Ovary (tissue), 9 donors: ENCODE measurements around the gene VASH2. TPM values are rescaled to one million over a fixed set of nuclear protein-coding genes. Genes with fewer than 3 reads are reported as not detected.
"Not testable (repeated sequence)": the region's sequence is repeated elsewhere in the genome, so short reads cannot be mapped to it uniquely, and the experiment has no call there.

Source experiments
- DNase-seq, 5 donors: peaks; one replicate each; pipeline ENCODE4 v3.0.0-alpha.2; 2019 to 2020
- H3K27ac ChIP-seq, 2 donors: fragments of 200-600 bp; one replicate each; pipeline versions ENCODE4 v1.5.1 to v1.8.0; 2019 to 2022
- H3K27me3 ChIP-seq: fragments of 200-600 bp; one replicate; pipeline ENCODE4 v1.8.0; 2022
- H3K36me3 ChIP-seq: fragments of 200-600 bp; sonication (generic); one replicate; pipeline ENCODE4 v1.5.1; 2019
- H3K4me1 ChIP-seq: one replicate; pipeline ENCODE4 v1.8.1; 2013; ENCODE audit warnings: mild to moderate bottlenecking, moderate library complexity; ENCODE audit not compliant: insufficient read depth
- H3K4me3 ChIP-seq: fragments of 200-600 bp; sonication (generic); one replicate; pipeline ENCODE4 v1.5.1; 2017
- H3K9me3 ChIP-seq, 2 donors: fragments of 200-600 bp in 1 of 2; sonication (generic) in 1 of 2; one replicate each; pipeline versions ENCODE4 v1.5.1 to v1.8.1; 2013 to 2019; ENCODE audit warnings: mild to moderate bottlenecking in 1 of 2, moderate library complexity in 1 of 2
- CTCF ChIP-seq, 3 donors: fragments of 450-650 bp in 2 of 3; fragments of 200-600 bp in 1 of 3; IDR thresholded peaks; one replicate each; pipeline versions ENCODE4 v1.5.1 to v1.8.0; 2016 to 2022; ENCODE audit warnings: antibody characterized with exemption in 3 of 3, mild to moderate bottlenecking in 1 of 3
- EP300 ChIP-seq: sonication (generic); formaldehyde crosslinking; IDR thresholded peaks from one replicate; pipeline ENCODE4 v1.6.1; 2017; ENCODE audit warnings: antibody characterized with exemption
- POLR2A ChIP-seq: fragments of 450-650 bp; IDR thresholded peaks from one replicate; pipeline ENCODE4 v1.6.1; 2017; ENCODE audit warnings: antibody characterized with exemption, mild to moderate bottlenecking, moderate library complexity
- WGBS, 3 donors: extraction: QIAGEN DNeasy Blood & Tissue Kit in 1 of 3; methylation state at CpG; one replicate each; pipeline versions ENCODE4 v1.1.5 to v1.1.7; 2013 to 2017; 5-methylcytosine and 5-hydroxymethylcytosine counted together
- intact Hi-C, 4 donors: fragments of 100-400 bp; cut with DNase I; formaldehyde crosslinking; loops; one replicate each; pipeline versions ENCODE4 v1.11.0 to v1.15.1; 2022 to 2023
- polyA plus RNA-seq, 2 donors: library from polyadenylated mRNA; stranded (reverse); fragments of 200-250 nt in 1 of 2; fragments of 350-450 nt in 1 of 2; fragmentation: Illumina TruSeq in 1 of 2; extraction: RNeasy Lipid Tissue Mini Kit (QIAGEN cat#74804) in 1 of 2; gene quantifications; one replicate each; pipeline ENCODE4 v1.2.3, GENCODE V29; 2013 to 2014
- total RNA-seq, 7 donors: library from RNA; depleted of rRNA in 2 of 7; stranded (reverse); fragments of >200 nt in 2 of 7; fragmentation: NEBNext Ultra II Directional in 3 of 7; extraction: Animal tissue kit (Norgen Biotek cat#: 25700) in 3 of 7; gene quantifications; one replicate each; pipeline versions ENCODE4 v1.1.0 to v1.2.4, GENCODE V29; 2016 to 2023
- donor health status: DM: no; HTN: no; CAD: no; lungs with moderate emphysema.
- donor health status: DM: no; HTN: no; CAD: no.
- donor health status: Bipolar disorder and iron deficiency.
- donor health status: DM: yes; HTN: yes; CAD: no.
- donor health status: DM: no; HTN: no; CAD: no.
- donor health status: DM: yes; HTN: yes; CAD: no.

VASH2 gene
- total and polyA plus RNA-seq, 9 donors = 0.28 to 2.1 (median 0.83) TPM

- H3K27me3 ChIP-seq = no peaks in the 10 kb centered on the region
- no peak for DNase-seq
- H3K27ac ChIP-seq = no peak overlapping the region
- no peaks in the 10 kb centered on the region for H3K9me3 ChIP-seq
- intact Hi-C loops = no loop called here
- 90 to 94% (median 92%) methylated on average over 9 of the region's 9 CpGs for WGBS, 3 donors
- peaks cover 3% of the 10 kb centered on the region for H3K4me1 ChIP-seq
- no peak overlapping the region for H3K4me3 ChIP-seq
- no peaks in the 10 kb centered on the region for H3K36me3 ChIP-seq
- TF ChIP-seq POLR2A = no peak
- TF ChIP-seq CTCF (IDR thresholded peaks at IDR 0.05) = no peak
- TF ChIP-seq EP300 = no peak
Observed at GRCh38 chr1:213017447-213018273, 67.3 kb downstream of the VASH2 start.

- Histone ChIP-seq H3K9me3 (no peaks in the 10 kb centered on the region), H3K36me3 (no peaks in the 10 kb centered on the region), H3K27ac (no peak overlapping the region), H3K4me1 (peaks cover 3% of the 10 kb centered on the region), H3K4me3 (no peak overlapping the region), H3K27me3 (no peaks in the 10 kb centered on the region)
- no peak for DNase-seq
- TF ChIP-seq CTCF (IDR thresholded peaks at IDR 0.05) (no peak), EP300 (no peak), POLR2A (no peak)
- WGBS, 3 donors = 89 to 91% (median 90%) methylated on average over 4 of the region's 4 CpGs
- intact Hi-C loops = no loop called here
Observed at GRCh38 chr1:213019450-213019849, 69.1 kb downstream of the VASH2 start.

- H3K4me3 ChIP-seq = no peak overlapping the region
- no peaks in the 10 kb centered on the region for H3K27me3 ChIP-seq
- H3K27ac ChIP-seq = no peak overlapping the region
- no peaks in the 10 kb centered on the region for H3K36me3 ChIP-seq
- TF ChIP-seq EP300 (no peak), CTCF (IDR thresholded peaks at IDR 0.05) (no peak), POLR2A (no peak)
- H3K9me3 ChIP-seq = no peaks in the 10 kb centered on the region
- WGBS, 3 donors = 89 to 93% (median 93%) methylated on average over 3 of the region's 3 CpGs
- intact Hi-C loops = no loop called here
- peaks cover 1% of the 10 kb centered on the region for H3K4me1 ChIP-seq
- no peak for DNase-seq
Observed at GRCh38 chr1:213020016-213020415, 69.7 kb downstream of the VASH2 start.

- intact Hi-C loops, H3K36me3 ChIP-seq, H3K4me1 ChIP-seq, H3K4me3 ChIP-seq, H3K27ac ChIP-seq, DNase-seq, H3K27me3 ChIP-seq, H3K9me3 ChIP-seq: not testable (repeated sequence)
- WGBS, 3 donors = 43 to 57% (median 44%) methylated on average over 3 of the region's 3 CpGs
Observed at GRCh38 chr1:213027024-213027423, 76.7 kb downstream of the VASH2 start.

- no peaks in the 10 kb centered on the region for H3K4me1 ChIP-seq
- H3K27me3 ChIP-seq = no peaks in the 10 kb centered on the region
- intact Hi-C loops = no loop called here
- H3K27ac ChIP-seq = no peak overlapping the region
- no peak overlapping the region for H3K4me3 ChIP-seq
- TF ChIP-seq POLR2A (no peak), CTCF (IDR thresholded peaks at IDR 0.05) (no peak), EP300 (no peak)
- H3K36me3 ChIP-seq = no peaks in the 10 kb centered on the region
- no peaks in the 10 kb centered on the region for H3K9me3 ChIP-seq
- DNase-seq = no peak
Observed at GRCh38 chr1:213032651-213033050, 82.3 kb downstream of the VASH2 start.
